K562 (cell line): ENCODE data around the gene MAPT. TPM values are rescaled to one million over a fixed set of nuclear protein-coding genes. Genes with fewer than 3 reads are reported as not detected.

Experiments used
- ATAC-seq: fragments of 200-7000 bp; cut with Tn5 transposase; 3 replicates; pipeline ENCODE4 v1.9.1; 2020; ENCODE audit warnings: moderate library complexity
- BruUV-seq: library from RNA; stranded (reverse); fragments of 400-500 nt; replicated peaks from 2 replicates; lab custom pipeline; 2021; lab: Mats Ljungman, UMichigan
- CTCF ChIA-PET: fragments of 300-600 bp; formaldehyde crosslinking; extraction: SDS; loops from one replicate; lab custom pipeline; 2021; ENCODE audit warnings: low intra/inter-chr PET ratio; lab: Yijun Ruan, JAX
- POLR2A ChIA-PET: fragments of 300-600, 350-650 bp; sonication (Branson Sonifier 250); formaldehyde crosslinking; extraction: SDS; loops from one replicate; lab custom pipeline; 2021; ENCODE audit warnings: antibody characterized with exemption, inconsistent platforms; lab: Yijun Ruan, JAX
- DNase-seq, 4 experiments: peaks; one replicate each; pipeline versions ENCODE4 v3.0.0 to v3.0.0-alpha.2; 2011 to 2018; ENCODE audit warnings: low spot score in 3 of 4, mixed read lengths in 3 of 4; ENCODE audit errors: extremely low read depth in 1 of 4
- FAIRE-seq: peaks from 2 replicates; lab custom pipeline; 2011; peaks lifted over from hg19 to GRCh38; lab: Jason Lieb, UNC
- H2AFZ ChIP-seq: 2 replicates; pipeline ENCODE4 v1.6.0; 2011; ENCODE audit warnings: low read depth, low read length, control low read depth, inconsistent platforms
- H3K27ac ChIP-seq: fragments of 200-600 bp; 3 replicates; pipeline ENCODE4 v1.8.0; 2011; ENCODE audit warnings: low read depth, mild to moderate bottlenecking, control low read depth, inconsistent platforms, low read length, moderate library complexity, mixed read lengths; ENCODE audit errors: extremely low read depth
- H3K27me3 ChIP-seq, 2 experiments: fragments of 300-600 bp in 1 of 2; 2 replicates in 1 of 2; 3 replicates in 1 of 2; pipeline versions ENCODE4 v1.6.0 to v1.8.0; 2011; ENCODE audit warnings: inconsistent platforms in 2 of 2, low read length in 2 of 2, mild to moderate bottlenecking in 1 of 2, mixed read lengths in 1 of 2, moderate library complexity in 1 of 2; ENCODE audit not compliant: control insufficient read depth in 2 of 2, insufficient read depth in 2 of 2
- H3K36me3 ChIP-seq: fragments of 300-600 bp; 3 replicates; pipeline ENCODE4 v1.8.0; 2011; ENCODE audit warnings: mild to moderate bottlenecking, low read length, inconsistent platforms; ENCODE audit not compliant: control insufficient read depth, insufficient read depth
- H3K4me1 ChIP-seq, 2 experiments: fragments of 200-600 bp in 1 of 2; replicated peaks in 1 of 2; 2 replicates in 1 of 2; 3 replicates in 1 of 2; pipeline versions ENCODE4 v1.5.1 to v1.8.0; 2011; ENCODE audit warnings: inconsistent platforms in 2 of 2, low read length in 2 of 2, mild to moderate bottlenecking in 1 of 2, mixed read lengths in 1 of 2, moderate library complexity in 1 of 2; ENCODE audit not compliant: control insufficient read depth in 2 of 2, insufficient read depth in 2 of 2
- H3K4me2 ChIP-seq: 2 replicates; pipeline ENCODE4 v1.6.1; 2011; ENCODE audit warnings: low read length, control low read depth, inconsistent platforms, mixed read lengths; ENCODE audit not compliant: insufficient read depth
- H3K4me3 ChIP-seq: fragments of 200-600 bp; sonication (generic), shearing (Covaris generic); 2 replicates; pipeline ENCODE4 v1.5.1; 2016; ENCODE audit warnings: control low read depth, inconsistent platforms
- H3K79me2 ChIP-seq: fragments of 200-600 bp; 3 replicates; pipeline ENCODE4 v1.8.0; 2011; ENCODE audit warnings: low read length, inconsistent platforms; ENCODE audit not compliant: control insufficient read depth, insufficient read depth
- H3K9ac ChIP-seq, 2 experiments: 2 replicates each; pipeline versions ENCODE4 v1.6.0 to v1.6.1; 2011; ENCODE audit warnings: low read depth in 2 of 2, low read length in 2 of 2, control low read depth in 1 of 2, inconsistent platforms in 1 of 2, mild to moderate bottlenecking in 1 of 2, mixed read lengths in 1 of 2; ENCODE audit not compliant: insufficient read depth in 1 of 2
- H3K9me1 ChIP-seq: one replicate; pipeline ENCODE4 v1.6.0; 2011; ENCODE audit warnings: inconsistent platforms, mild to moderate bottlenecking, low read length, moderate library complexity; ENCODE audit not compliant: control insufficient read depth, insufficient read depth
- H3K9me3 ChIP-seq: replicated peaks from 2 replicates; pipeline ENCODE4 v1.5.1; 2011; ENCODE audit warnings: low read depth, low read length, inconsistent platforms; ENCODE audit not compliant: control insufficient read depth, insufficient read depth
- H4K20me1 ChIP-seq: replicated peaks from 2 replicates; pipeline ENCODE4 v1.6.1; 2011; ENCODE audit warnings: low read length, inconsistent platforms, mixed read lengths; ENCODE audit not compliant: control insufficient read depth, insufficient read depth
- BDP1 ChIP-seq: IDR thresholded peaks from 3 replicates; pipeline ENCODE4 v1.6.1; 2011; ENCODE audit not compliant: insufficient read length, insufficient read depth
- HMBOX1 ChIP-seq: sonication (generic); IDR thresholded peaks from 2 replicates; pipeline ENCODE4 v1.6.1; 2016
- NR0B1 ChIP-seq: fragments of 450-650 bp; IDR thresholded peaks from one replicate; pipeline ENCODE4 v1.6.1; 2018; ENCODE audit warnings: mild to moderate bottlenecking, moderate library complexity; ENCODE audit not compliant: partially characterized antibody
- RERE ChIP-seq: sonication (generic); formaldehyde crosslinking; IDR thresholded peaks from 2 replicates; pipeline ENCODE4 v1.8.0; 2023; ENCODE audit warnings: missing genetic modification reagents, mild to moderate bottlenecking, borderline replicate concordance
- TEAD2 ChIP-seq: fragments of 450-650 bp; IDR thresholded peaks from 2 replicates; pipeline ENCODE4 v1.6.1; 2016; ENCODE audit warnings: missing genetic modification characterization, control low read depth, missing compliant biosample characterization
- ZNF431 ChIP-seq: sonication (generic); formaldehyde crosslinking; IDR thresholded peaks from 2 replicates; pipeline ENCODE4 v1.8.0; 2022; ENCODE audit warnings: mild to moderate bottlenecking, missing genetic modification reagents
- WGBS: fragments of 100-300 bp; shearing (Covaris generic); methylation state at CpG from one replicate; pipeline ENCODE4 v1.1.6; 2016; ENCODE audit warnings: low coverage, mixed read lengths; ENCODE audit not compliant: insufficient coverage; ENCODE audit errors: missing lambda C conversion rate; 5-methylcytosine and 5-hydroxymethylcytosine counted together
- in situ Hi-C: fragments of 300-500 bp; cut with MboI; formaldehyde crosslinking; loops from 4 replicates; pipeline ENCODE4 v1.15.0; 2018; ENCODE audit warnings: inconsistent platforms, mixed read lengths
- intact Hi-C: fragments of 100-400 bp; cut with micrococcal nuclease; formaldehyde crosslinking; loops from 2 replicates; pipeline ENCODE4 v1.14.2; 2022
- polyA plus RNA-seq, 8 experiments: library from polyadenylated mRNA; depleted of rRNA in 4 of 8; stranded (reverse) in 5 of 8; unstranded in 3 of 8; fragments of >200 nt; fragmentation: Nextera tagmentation in 2 of 8; fragmentation: Illumina TruSeq in 1 of 8; extraction: Ambion mirVana in 2 of 8; extraction: Trizol in 1 of 8; gene quantifications; 2 replicates each; pipeline versions ENCODE4 v1.2.1 to v1.2.3, GENCODE V29; 2011 to 2014; ENCODE audit warnings: inconsistent platforms in 1 of 8, missing spikeins in 1 of 8
- total RNA-seq, 7 experiments: library from RNA; depleted of rRNA in 6 of 7; stranded (reverse); fragments of >200 nt in 6 of 7; fragmentation: Illumina TruSeq in 2 of 7; extraction: Trizol in 2 of 7; gene quantifications; 2 replicates each; pipeline versions ENCODE4 v1.2.1 to v1.2.3, GENCODE V29; 2011 to 2021; ENCODE audit warnings: low replicate concordance in 1 of 7

The MAPT gene
- total and polyA plus RNA-seq, 9 of the 15 experiments (the other 6 are each of a cell fraction or from before 2014, with no cell fraction given): 0.04 to 1.1 (median 0.36) TPM

- Histone ChIP-seq H3K4me1 (peaks cover 11 to 21% of the 10 kb centered on the region in 2 experiments; a peak in 4 of 5 replicates), H3K27me3 (no peaks in the 10 kb centered on the region), H3K4me2 (no peak overlapping the region), H3K79me2 (no peaks in the 10 kb centered on the region), H3K9me1 (no peaks in the 10 kb centered on the region), H3K36me3 (no peaks in the 10 kb centered on the region), H4K20me1 (no peaks in the 10 kb centered on the region), H3K4me3 (no peak overlapping the region), H3K9me3 (no peaks in the 10 kb centered on the region), H3K9ac (peak overlapping the region in 1 of 2 experiments; percentile 33; a peak in 2 of 4 replicates), H3K27ac (no peak overlapping the region), H2AFZ (no peak overlapping the region)
- ChIA-PET POLR2A (no interaction called here), CTCF (no interaction called here)
- no peak for ATAC-seq
- WGBS: 58% methylated on average over 28 of the region's 31 CpGs
- DNase-seq: no peak
- no peak for FAIRE-seq
- no TSS peak for BruUV-seq
- in situ Hi-C loops: loop anchor here (25.0 kb wide), 1 partner anchor 854 kb away; no protein-coding TSS in a partner anchor
- TF ChIP-seq RERE (CRISPR knock-in tag) (no peak), HMBOX1 (no peak), ZNF431 (CRISPR knock-in tag) (no peak), BDP1 (no peak), NR0B1 (no peak), TEAD2 (tag) (no peak)
- intact Hi-C loops: no loop called here
Measured at GRCh38 chr17:45983614-45984310, 89.4 kb downstream of the MAPT start.
